ENCODE data around the gene EP400. TPM values are rescaled to one million over a fixed set of nuclear protein-coding genes. Genes with fewer than 3 reads are reported as not detected.
A peak's percentile ranks its signal among the peaks of the same experiment; 100 is the strongest.

The EP400 gene
- total and polyA plus RNA-seq, 2 of the 13 experiments (the other 11 are each of a cell fraction or from before 2014, with no cell fraction given): 4.9 to 5.0 TPM

GRCh38 chr12:131928711-131929580, 20.8 kb upstream of the EP400 start, which contains the start of gene PUS1 (continued):
- no peak for TF ChIP-seq ZNF101 (CRISPR knock-in tag; IDR thresholded peaks at IDR 0.05; ENCODE audit: borderline replicate concordance, low read depth)
- peak in 1 of 2 experiments; percentile 95; a peak in 3 of 4 replicates for TF ChIP-seq NR2F1 (CRISPR knock-in tag; IDR thresholded peaks at IDR 0.05)
- peak; percentile 58; the same call in 1 of the 2 replicates for TF ChIP-seq UBTF (CRISPR knock-in tag; IDR thresholded peaks at IDR 0.05)
- TF ChIP-seq, protein P1, sequence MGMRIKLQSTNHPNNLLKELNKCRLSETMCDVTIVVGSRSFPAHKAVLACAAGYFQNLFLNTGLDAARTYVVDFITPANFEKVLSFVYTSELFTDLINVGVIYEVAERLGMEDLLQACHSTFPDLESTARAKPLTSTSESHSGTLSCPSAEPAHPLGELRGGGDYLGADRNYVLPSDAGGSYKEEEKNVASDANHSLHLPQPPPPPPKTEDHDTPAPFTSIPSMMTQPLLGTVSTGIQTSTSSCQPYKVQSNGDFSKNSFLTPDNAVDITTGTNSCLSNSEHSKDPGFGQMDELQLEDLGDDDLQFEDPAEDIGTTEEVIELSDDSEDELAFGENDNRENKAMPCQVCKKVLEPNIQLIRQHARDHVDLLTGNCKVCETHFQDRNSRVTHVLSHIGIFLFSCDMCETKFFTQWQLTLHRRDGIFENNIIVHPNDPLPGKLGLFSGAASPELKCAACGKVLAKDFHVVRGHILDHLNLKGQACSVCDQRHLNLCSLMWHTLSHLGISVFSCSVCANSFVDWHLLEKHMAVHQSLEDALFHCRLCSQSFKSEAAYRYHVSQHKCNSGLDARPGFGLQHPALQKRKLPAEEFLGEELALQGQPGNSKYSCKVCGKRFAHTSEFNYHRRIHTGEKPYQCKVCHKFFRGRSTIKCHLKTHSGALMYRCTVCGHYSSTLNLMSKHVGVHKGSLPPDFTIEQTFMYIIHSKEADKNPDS (CRISPR knock-in tag; IDR thresholded peaks at IDR 0.05): no peak; the same call in 1 of the 2 replicates
- TF ChIP-seq ZKSCAN1 (IDR thresholded peaks at IDR 0.05; ENCODE audit: low read length): no peak
- TF ChIP-seq ZNF343 (CRISPR knock-in tag; IDR thresholded peaks at IDR 0.05): no peak
- TF ChIP-seq NR2F2 (IDR thresholded peaks at IDR 0.05; ENCODE audit: borderline replicate concordance, low read depth): 0 out of 2 replicates have a peak, but pooled peaks have one; percentile 88
- TF ChIP-seq ZNF451 (CRISPR knock-in tag; IDR thresholded peaks at IDR 0.05): no peak
- no peak for TF ChIP-seq ZNF230 (CRISPR knock-in tag; IDR thresholded peaks at IDR 0.05)
- no peak; the same call in 1 of the 2 replicates for TF ChIP-seq NAIF1 (CRISPR knock-in tag; IDR thresholded peaks at IDR 0.05; ENCODE audit: borderline replicate concordance)
- TF ChIP-seq, protein P2, sequence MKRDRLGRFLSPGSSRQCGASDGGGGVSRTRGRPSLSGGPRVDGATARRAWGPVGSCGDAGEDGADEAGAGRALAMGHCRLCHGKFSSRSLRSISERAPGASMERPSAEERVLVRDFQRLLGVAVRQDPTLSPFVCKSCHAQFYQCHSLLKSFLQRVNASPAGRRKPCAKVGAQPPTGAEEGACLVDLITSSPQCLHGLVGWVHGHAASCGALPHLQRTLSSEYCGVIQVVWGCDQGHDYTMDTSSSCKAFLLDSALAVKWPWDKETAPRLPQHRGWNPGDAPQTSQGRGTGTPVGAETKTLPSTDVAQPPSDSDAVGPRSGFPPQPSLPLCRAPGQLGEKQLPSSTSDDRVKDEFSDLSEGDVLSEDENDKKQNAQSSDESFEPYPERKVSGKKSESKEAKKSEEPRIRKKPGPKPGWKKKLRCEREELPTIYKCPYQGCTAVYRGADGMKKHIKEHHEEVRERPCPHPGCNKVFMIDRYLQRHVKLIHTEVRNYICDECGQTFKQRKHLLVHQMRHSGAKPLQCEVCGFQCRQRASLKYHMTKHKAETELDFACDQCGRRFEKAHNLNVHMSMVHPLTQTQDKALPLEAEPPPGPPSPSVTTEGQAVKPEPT (CRISPR knock-in tag; IDR thresholded peaks at IDR 0.05; ENCODE audit: low read depth): no peak; the same call in 1 of the 2 replicates
- TF ChIP-seq TAF15 (IDR thresholded peaks at IDR 0.05; ENCODE audit: low read depth, low read length, poor library complexity, severe bottlenecking): no peak
- TF ChIP-seq CEBPB (IDR thresholded peaks at IDR 0.05; ENCODE audit: borderline replicate concordance, low read depth, low read length): no peak
- no peak; the same call in none of the 2 replicates for TF ChIP-seq DRAP1 (CRISPR knock-in tag; IDR thresholded peaks at IDR 0.05)
- peak; percentile 95 for TF ChIP-seq DMAP1 (CRISPR knock-in tag; IDR thresholded peaks at IDR 0.05)
- TF ChIP-seq, protein P3, sequence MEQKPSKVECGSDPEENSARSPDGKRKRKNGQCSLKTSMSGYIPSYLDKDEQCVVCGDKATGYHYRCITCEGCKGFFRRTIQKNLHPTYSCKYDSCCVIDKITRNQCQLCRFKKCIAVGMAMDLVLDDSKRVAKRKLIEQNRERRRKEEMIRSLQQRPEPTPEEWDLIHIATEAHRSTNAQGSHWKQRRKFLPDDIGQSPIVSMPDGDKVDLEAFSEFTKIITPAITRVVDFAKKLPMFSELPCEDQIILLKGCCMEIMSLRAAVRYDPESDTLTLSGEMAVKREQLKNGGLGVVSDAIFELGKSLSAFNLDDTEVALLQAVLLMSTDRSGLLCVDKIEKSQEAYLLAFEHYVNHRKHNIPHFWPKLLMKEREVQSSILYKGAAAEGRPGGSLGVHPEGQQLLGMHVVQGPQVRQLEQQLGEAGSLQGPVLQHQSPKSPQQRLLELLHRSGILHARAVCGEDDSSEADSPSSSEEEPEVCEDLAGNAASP (CRISPR knock-in tag; IDR thresholded peaks at IDR 0.05; ENCODE audit: borderline replicate concordance): 0 out of 2 replicates have a peak, but pooled peaks have one; percentile 25
